ENCODE measurements around the gene RNF144B. TPM values are rescaled to one million over a fixed set of nuclear protein-coding genes. Genes with fewer than 3 reads are reported as not detected.

The RNF144B gene
- total RNA-seq, 1 experiment from 2014 or later = 2.3 TPM

DNA sequence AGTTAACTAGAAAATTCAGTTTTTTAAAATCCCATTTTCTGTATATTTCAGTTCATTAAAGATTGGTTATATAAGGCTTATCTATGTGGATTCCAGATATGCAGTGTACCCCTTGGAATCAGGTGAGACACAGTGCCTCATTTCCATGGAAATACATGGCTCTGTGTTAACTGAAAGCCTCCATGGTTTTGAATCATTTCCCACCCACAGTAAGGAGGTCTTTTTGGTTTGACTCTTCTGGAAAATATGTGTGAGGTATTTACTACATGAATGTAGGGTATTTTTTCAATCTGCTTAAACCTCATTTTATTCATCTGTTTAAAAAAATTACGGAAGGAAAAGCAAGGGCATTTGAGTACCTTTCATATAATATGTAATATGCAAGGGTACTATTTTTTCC, 25.5 kb downstream of the RNF144B start:
- H3K4me1 Mint-ChIP-seq = peaks cover 3% of the 10 kb centered on the region in 2 experiments; a peak in 2 of 4 replicates
- H2AFZ ChIP-seq (ENCODE audit: low read length) = no peak overlapping the region
- H2BK15ac ChIP-seq (ENCODE audit: low read depth, low read length) = no peak overlapping the region
- TF ChIP-seq, protein P1, sequence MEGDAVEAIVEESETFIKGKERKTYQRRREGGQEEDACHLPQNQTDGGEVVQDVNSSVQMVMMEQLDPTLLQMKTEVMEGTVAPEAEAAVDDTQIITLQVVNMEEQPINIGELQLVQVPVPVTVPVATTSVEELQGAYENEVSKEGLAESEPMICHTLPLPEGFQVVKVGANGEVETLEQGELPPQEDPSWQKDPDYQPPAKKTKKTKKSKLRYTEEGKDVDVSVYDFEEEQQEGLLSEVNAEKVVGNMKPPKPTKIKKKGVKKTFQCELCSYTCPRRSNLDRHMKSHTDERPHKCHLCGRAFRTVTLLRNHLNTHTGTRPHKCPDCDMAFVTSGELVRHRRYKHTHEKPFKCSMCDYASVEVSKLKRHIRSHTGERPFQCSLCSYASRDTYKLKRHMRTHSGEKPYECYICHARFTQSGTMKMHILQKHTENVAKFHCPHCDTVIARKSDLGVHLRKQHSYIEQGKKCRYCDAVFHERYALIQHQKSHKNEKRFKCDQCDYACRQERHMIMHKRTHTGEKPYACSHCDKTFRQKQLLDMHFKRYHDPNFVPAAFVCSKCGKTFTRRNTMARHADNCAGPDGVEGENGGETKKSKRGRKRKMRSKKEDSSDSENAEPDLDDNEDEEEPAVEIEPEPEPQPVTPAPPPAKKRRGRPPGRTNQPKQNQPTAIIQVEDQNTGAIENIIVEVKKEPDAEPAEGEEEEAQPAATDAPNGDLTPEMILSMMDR (conservative IDR thresholded peaks at IDR 0.05) = no peak
- H3K4me1 ChIP-seq (ENCODE audit: insufficient read depth, low read length) = no peaks in the 10 kb centered on the region
- H3K14ac ChIP-seq (ENCODE audit: insufficient read depth, low read length) = no peak overlapping the region
- no peak overlapping the region for H2BK12ac ChIP-seq (ENCODE audit: insufficient read length, low read depth, low read length)
- no peak overlapping the region for H2BK5ac ChIP-seq (ENCODE audit: insufficient read length, low read length)
- H4K91ac ChIP-seq (ENCODE audit: insufficient read length, low read depth, low read length) = no peak overlapping the region
- no peaks in the 10 kb centered on the region for H3K9me3 ChIP-seq (ENCODE audit: control insufficient read depth, low read depth, low read length)
- no peaks in the 10 kb centered on the region for H3K9me3 Mint-ChIP-seq
- H3T11ph ChIP-seq (ENCODE audit: low read length) = no peak overlapping the region
- H3K4me3 Mint-ChIP-seq = no peak overlapping the region
- no peaks in the 10 kb centered on the region for H3K79me2 ChIP-seq (ENCODE audit: insufficient read depth, low read length)
- no peaks in the 10 kb centered on the region for H4K20me1 ChIP-seq (ENCODE audit: control insufficient read depth, insufficient read depth, insufficient read length)
- no peak overlapping the region for H4K8ac ChIP-seq (replicated peaks; ENCODE audit: insufficient read length, low read depth, low read length)
- H3K18ac ChIP-seq (ENCODE audit: insufficient read length, low read depth, low read length) = no peak overlapping the region
- no peak overlapping the region for H2AK5ac ChIP-seq (ENCODE audit: insufficient read length, low read length)
- H3K27me3 ChIP-seq (ENCODE audit: insufficient read depth, low read length) = no peaks in the 10 kb centered on the region
- no peaks in the 10 kb centered on the region for H3K23me2 ChIP-seq (ENCODE audit: insufficient read length, low read depth, low read length, poor library complexity, severe bottlenecking)
- no peak overlapping the region for H3K27ac ChIP-seq (ENCODE audit: insufficient read length, low read depth, low read length)
- no peak overlapping the region for H3K23ac ChIP-seq (ENCODE audit: insufficient read length, low read depth, low read length)
- no peak overlapping the region for H3K9ac ChIP-seq (ENCODE audit: extremely low read depth, insufficient read length, low read length)
- no peak overlapping the region for H3K4me2 ChIP-seq (ENCODE audit: insufficient read depth, insufficient read length, low read length)
- DNase-seq = no peak
- H3K56ac ChIP-seq (ENCODE audit: insufficient read length, low read depth, low read length) = no peak overlapping the region
- H3K36me3 Mint-ChIP-seq (ENCODE audit: insufficient read depth in 1 of 3, low read depth in 3 of 3) = no peaks in the 10 kb centered on the region
- H3K27ac Mint-ChIP-seq = no peak overlapping the region
- no peak overlapping the region for H2BK120ac ChIP-seq (ENCODE audit: low read depth, low read length, poor library complexity, severe bottlenecking)
- no CpG with 5 or more reads among the region's 1 CpG for WGBS (ENCODE audit: extremely low coverage, insufficient read length, low lambda C conversion rate)
- H3K79me1 ChIP-seq (ENCODE audit: insufficient read depth, low read depth, low read length, poor library complexity, severe bottlenecking) = no peaks in the 10 kb centered on the region
- no peak overlapping the region for H4K5ac ChIP-seq (ENCODE audit: insufficient read length, low read depth, low read length)
- H3K27me3 Mint-ChIP-seq (ENCODE audit: low read depth) = no peaks in the 10 kb centered on the region
- no peak overlapping the region for H2BK20ac ChIP-seq (ENCODE audit: low read depth, low read length, poor library complexity, severe bottlenecking)
- no peak overlapping the region for H3K4ac ChIP-seq (ENCODE audit: low read depth, low read length)

Measured in H9 (cell line).